Gastrocnemius medialis (tissue), 4 donors: Measurements from ENCODE around the gene IFNGR2.

Experiments
- CTCF ChIP-seq, 5 experiments: fragments of 450-650 bp in 3 of 5; fragments of 200-600 bp in 2 of 5; sonication (generic) in 2 of 5; IDR thresholded peaks in 4 of 5; conservative IDR thresholded peaks in 1 of 5; 1 replicate in 4 of 5; 2 replicates in 1 of 5; pipeline ENCODE4 v1.5.1; 2016 to 2019; ENCODE audit warnings: antibody characterized with exemption in 5 of 5, mild to moderate bottlenecking in 3 of 5, moderate library complexity in 3 of 5
- POLR2A ChIP-seq, 2 donors: fragments of 450-650 bp; IDR thresholded peaks; one replicate each; pipeline ENCODE4 v1.6.1; 2017; ENCODE audit warnings: antibody characterized with exemption in 2 of 2, mild to moderate bottlenecking in 2 of 2, moderate library complexity in 2 of 2

GRCh38 chr21:33360281-33360680 is 42.9 kb upstream of the IFNGR2 start:
- no peak for TF ChIP-seq CTCF (IDR thresholded peaks at IDR 0.05 in 4 of 5, conservative IDR thresholded peaks at IDR 0.05 in 1 of 5)
- TF ChIP-seq POLR2A (IDR thresholded peaks at IDR 0.05): no peak
